HepG2 (cell line): ENCODE measurements around the gene SRCAP. TPM values are rescaled to one million over a fixed set of nuclear protein-coding genes. Genes with fewer than 3 reads are reported as not detected.

Source experiments
- AGO1 ChIP-seq: fragments of 200-400 bp; formaldehyde crosslinking; IDR thresholded peaks from 2 replicates; pipeline ENCODE4 v1.6.1; 2017; ENCODE audit warnings: mild to moderate bottlenecking, low read depth, low read length, moderate library complexity; ENCODE audit not compliant: poor library complexity, severe bottlenecking
- HOXA3 ChIP-seq: sonication (generic); formaldehyde crosslinking; IDR thresholded peaks from 2 replicates; pipeline ENCODE4 v1.5.0; 2020; ENCODE audit warnings: missing genetic modification reagents
- ISX ChIP-seq: sonication (generic); formaldehyde crosslinking; conservative IDR thresholded peaks from 2 replicates; pipeline ENCODE4 v1.5.0; 2020; ENCODE audit warnings: missing genetic modification reagents
- JDP2 ChIP-seq: sonication (generic); formaldehyde crosslinking; IDR thresholded peaks from 2 replicates; pipeline ENCODE4 v1.8.1; 2022; ENCODE audit warnings: missing genetic modification reagents, borderline replicate concordance
- PPARG ChIP-seq: conservative IDR thresholded peaks from 2 replicates; pipeline ENCODE4 v1.6.1; 2016; ENCODE audit warnings: missing biosample characterization, missing genetic modification reagents
- RBM39 ChIP-seq: fragments of 200-400 bp; formaldehyde crosslinking; IDR thresholded peaks from one replicate; pipeline ENCODE4 v1.6.1; 2018; ENCODE audit warnings: antibody characterized with exemption, mild to moderate bottlenecking, low read depth, low read length; ENCODE audit not compliant: poor library complexity, severe bottlenecking
- RXRA ChIP-seq: sonication (generic); formaldehyde crosslinking; IDR thresholded peaks from 2 replicates; pipeline ENCODE4 v1.5.1; 2020; ENCODE audit warnings: missing genetic modification reagents
- SOX5 ChIP-seq: IDR thresholded peaks from 2 replicates; pipeline ENCODE4 v1.6.1; 2016; ENCODE audit warnings: borderline replicate concordance
- TFAP4 ChIP-seq: sonication (generic); IDR thresholded peaks from 2 replicates; pipeline ENCODE4 v1.6.1; 2016; ENCODE audit warnings: low read depth, borderline replicate concordance
- ZNF205 ChIP-seq: IDR thresholded peaks from 2 replicates; pipeline ENCODE4 v1.6.1; 2018; ENCODE audit warnings: missing biosample characterization, missing genetic modification reagents
- ZNF260 ChIP-seq: sonication (generic); formaldehyde crosslinking; IDR thresholded peaks from 2 replicates; pipeline ENCODE4 v1.4.0; 2020; ENCODE audit warnings: missing genetic modification reagents, low read depth, mild to moderate bottlenecking, borderline replicate concordance
- ZNF354B ChIP-seq: sonication (generic); formaldehyde crosslinking; IDR thresholded peaks from 2 replicates; pipeline ENCODE4 v1.8.0; 2022; ENCODE audit warnings: mild to moderate bottlenecking, missing genetic modification reagents
- ZNF710 ChIP-seq: sonication (generic); formaldehyde crosslinking; IDR thresholded peaks from 2 replicates; pipeline ENCODE4 v1.5.0; 2020; ENCODE audit warnings: mild to moderate bottlenecking, missing genetic modification reagents, borderline replicate concordance
- ZNF782 ChIP-seq: sonication (generic); formaldehyde crosslinking; IDR thresholded peaks from 2 replicates; pipeline ENCODE4 v1.4.0; 2020; ENCODE audit warnings: missing genetic modification reagents, mild to moderate bottlenecking, borderline replicate concordance
- ZNF839 ChIP-seq: sonication (generic); formaldehyde crosslinking; IDR thresholded peaks from 2 replicates; pipeline ENCODE4 v1.4.0; 2020; ENCODE audit warnings: missing genetic modification reagents, mild to moderate bottlenecking, borderline replicate concordance
- ZSCAN25 ChIP-seq: sonication (generic); formaldehyde crosslinking; IDR thresholded peaks from 2 replicates; pipeline ENCODE4 v1.8.0; 2022; ENCODE audit warnings: mild to moderate bottlenecking, missing genetic modification reagents
- ZSCAN9 ChIP-seq: IDR thresholded peaks from 2 replicates; pipeline ENCODE4 v1.6.1; 2016; ENCODE audit warnings: borderline replicate concordance
- polyA plus RNA-seq, 8 experiments: library from polyadenylated mRNA; depleted of rRNA in 3 of 8; stranded (reverse) in 7 of 8; unstranded in 1 of 8; fragments of >200 nt; fragmentation: Illumina TruSeq in 4 of 8; extraction: Trizol in 4 of 8; gene quantifications; 2 replicates each; pipeline versions ENCODE4 v1.2.1 to v1.2.3, GENCODE V29; 2011 to 2016; ENCODE audit warnings: low read depth in 4 of 8, missing spikeins in 1 of 8, mixed read lengths in 1 of 8; ENCODE audit not compliant: insufficient read depth in 1 of 8
- total RNA-seq, 5 experiments: library from RNA; depleted of rRNA; stranded (reverse); fragments of >200 nt; fragmentation: Illumina TruSeq; extraction: Trizol; gene quantifications; 2 replicates each; pipeline ENCODE4 v1.2.3, GENCODE V29; 2016; ENCODE audit warnings: low read depth in 1 of 5
- TF ChIP-seq, protein P1 (sequence below): sonication (generic); formaldehyde crosslinking; IDR thresholded peaks from 2 replicates; pipeline ENCODE4 v1.4.0; 2020; ENCODE audit warnings: missing genetic modification reagents, borderline replicate concordance
- TF ChIP-seq, protein P2 (sequence below): IDR thresholded peaks from 2 replicates; pipeline ENCODE4 v1.6.1; 2016; ENCODE audit warnings: missing compliant biosample characterization, missing genetic modification reagents, borderline replicate concordance

SRCAP gene
- total and polyA plus RNA-seq, 2 of the 13 experiments (the other 11 are each of a cell fraction or from before 2014, with no cell fraction given): 4.9 to 9.0 TPM

DNA sequence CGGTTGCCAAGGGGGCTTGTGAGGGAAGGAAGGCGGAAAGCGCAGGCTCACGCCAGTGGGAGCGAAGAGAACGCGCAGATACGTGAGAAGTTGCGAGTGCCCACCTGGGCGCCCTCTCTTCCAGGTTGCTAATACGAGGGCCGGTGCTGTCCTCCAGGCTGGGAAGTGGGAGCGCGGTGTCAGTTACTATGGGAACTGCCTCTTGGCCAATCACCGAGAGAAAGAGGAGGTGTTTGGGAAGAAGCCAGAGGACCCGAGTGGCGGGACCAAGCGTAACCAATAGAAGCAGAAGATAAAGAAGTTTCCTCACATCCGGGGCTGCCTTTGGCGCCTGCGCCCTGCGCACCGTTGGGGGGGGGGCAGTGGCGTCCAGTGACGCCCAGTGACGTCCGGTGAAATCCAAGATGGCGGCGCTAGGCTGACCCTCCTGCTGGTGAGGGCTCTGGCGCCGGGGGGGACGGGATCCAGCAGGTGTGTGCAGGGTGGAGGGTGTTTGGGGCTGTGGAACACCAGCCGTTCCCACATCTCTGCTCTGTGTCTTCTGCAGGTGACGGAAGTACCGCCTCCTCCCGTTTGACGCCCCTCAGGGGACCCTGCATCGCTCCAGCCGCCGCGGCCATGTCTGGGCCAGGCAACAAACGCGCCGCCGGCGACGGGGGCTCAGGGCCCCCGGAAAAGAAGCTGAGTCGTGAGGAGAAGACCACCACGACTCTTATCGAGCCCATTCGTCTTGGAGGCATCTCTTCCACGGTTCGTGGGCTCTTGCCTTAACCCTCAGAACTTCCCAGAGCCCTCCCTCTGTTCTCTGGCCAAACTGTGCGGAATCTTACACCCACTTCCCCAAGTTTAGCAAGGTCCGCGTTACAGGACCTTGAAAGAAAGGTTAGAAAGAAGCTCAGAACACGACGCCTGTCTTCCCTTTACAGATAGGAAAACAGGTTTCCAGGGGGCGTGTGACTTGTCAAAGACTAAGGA lies 63.2 kb downstream of the SRCAP start, which contains the start of the genes CFAP119 and RNF40 (continued):
- TF ChIP-seq ZNF205: peak; percentile 76
- peak; percentile 51 for TF ChIP-seq AGO1
- TF ChIP-seq ISX (CRISPR knock-in tag): no peak
- TF ChIP-seq, protein P1, sequence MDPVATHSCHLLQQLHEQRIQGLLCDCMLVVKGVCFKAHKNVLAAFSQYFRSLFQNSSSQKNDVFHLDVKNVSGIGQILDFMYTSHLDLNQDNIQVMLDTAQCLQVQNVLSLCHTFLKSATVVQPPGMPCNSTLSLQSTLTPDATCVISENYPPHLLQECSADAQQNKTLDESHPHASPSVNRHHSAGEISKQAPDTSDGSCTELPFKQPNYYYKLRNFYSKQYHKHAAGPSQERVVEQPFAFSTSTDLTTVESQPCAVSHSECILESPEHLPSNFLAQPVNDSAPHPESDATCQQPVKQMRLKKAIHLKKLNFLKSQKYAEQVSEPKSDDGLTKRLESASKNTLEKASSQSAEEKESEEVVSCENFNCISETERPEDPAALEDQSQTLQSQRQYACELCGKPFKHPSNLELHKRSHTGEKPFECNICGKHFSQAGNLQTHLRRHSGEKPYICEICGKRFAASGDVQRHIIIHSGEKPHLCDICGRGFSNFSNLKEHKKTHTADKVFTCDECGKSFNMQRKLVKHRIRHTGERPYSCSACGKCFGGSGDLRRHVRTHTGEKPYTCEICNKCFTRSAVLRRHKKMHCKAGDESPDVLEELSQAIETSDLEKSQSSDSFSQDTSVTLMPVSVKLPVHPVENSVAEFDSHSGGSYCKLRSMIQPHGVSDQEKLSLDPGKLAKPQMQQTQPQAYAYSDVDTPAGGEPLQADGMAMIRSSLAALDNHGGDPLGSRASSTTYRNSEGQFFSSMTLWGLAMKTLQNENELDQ (CRISPR knock-in tag): 0 out of 2 replicates have a peak, but pooled peaks have one; percentile 65
- TF ChIP-seq RXRA (CRISPR knock-in tag): peak; percentile 47
- no peak for TF ChIP-seq JDP2 (CRISPR knock-in tag)
- TF ChIP-seq ZNF260: no peak
- TF ChIP-seq SOX5: no peak
- TF ChIP-seq TFAP4: 0 out of 2 replicates have a peak, but pooled peaks have one; percentile 2
- TF ChIP-seq HOXA3 (CRISPR knock-in tag): peak; percentile 99
- TF ChIP-seq, protein P2, sequence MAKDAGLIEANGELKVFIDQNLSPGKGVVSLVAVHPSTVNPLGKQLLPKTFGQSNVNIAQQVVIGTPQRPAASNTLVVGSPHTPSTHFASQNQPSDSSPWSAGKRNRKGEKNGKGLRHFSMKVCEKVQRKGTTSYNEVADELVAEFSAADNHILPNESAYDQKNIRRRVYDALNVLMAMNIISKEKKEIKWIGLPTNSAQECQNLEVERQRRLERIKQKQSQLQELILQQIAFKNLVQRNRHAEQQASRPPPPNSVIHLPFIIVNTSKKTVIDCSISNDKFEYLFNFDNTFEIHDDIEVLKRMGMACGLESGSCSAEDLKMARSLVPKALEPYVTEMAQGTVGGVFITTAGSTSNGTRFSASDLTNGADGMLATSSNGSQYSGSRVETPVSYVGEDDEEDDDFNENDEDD: peak; percentile 82; the same call in 1 of the 2 replicates
- TF ChIP-seq ZSCAN25 (CRISPR knock-in tag): peak; percentile 68; the same call in 1 of the 2 replicates
- no peak for TF ChIP-seq ZNF782
- peak; percentile 83; the same call in 1 of the 2 replicates for TF ChIP-seq ZNF354B (CRISPR knock-in tag)
- TF ChIP-seq PPARG: 0 out of 2 replicates have a peak, but pooled peaks have one; percentile 1
- TF ChIP-seq ZNF710 (CRISPR knock-in tag): no peak; the same call in 1 of the 2 replicates
- no peak for TF ChIP-seq ZNF839
- TF ChIP-seq ZSCAN9 (CRISPR knock-in tag): peak; percentile 40; the same call in 1 of the 2 replicates
- TF ChIP-seq RBM39: peak; percentile 54
